ENCODE data around the gene DNAL1.

DNA sequence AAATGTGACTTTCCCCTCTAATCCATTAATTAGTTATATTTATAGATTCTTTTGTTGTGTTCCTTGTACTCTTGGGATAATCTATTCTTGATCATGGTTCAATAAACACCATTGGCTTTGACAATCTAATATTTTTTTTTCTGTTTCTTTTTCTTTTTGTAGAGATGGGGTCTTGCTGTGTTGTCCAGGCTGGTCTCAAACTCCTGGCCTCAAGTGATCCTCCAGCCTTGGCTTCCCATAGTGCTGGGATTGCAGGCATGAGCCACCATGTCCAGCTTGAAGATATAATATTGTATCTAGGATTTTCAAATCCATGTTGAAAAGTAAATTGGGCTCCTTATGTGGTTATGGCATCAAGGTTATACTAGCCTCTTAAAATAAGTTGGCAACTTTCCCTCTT lies 6.2 kb downstream of the DNAL1 start:
- TF ChIP-seq, protein P1, sequence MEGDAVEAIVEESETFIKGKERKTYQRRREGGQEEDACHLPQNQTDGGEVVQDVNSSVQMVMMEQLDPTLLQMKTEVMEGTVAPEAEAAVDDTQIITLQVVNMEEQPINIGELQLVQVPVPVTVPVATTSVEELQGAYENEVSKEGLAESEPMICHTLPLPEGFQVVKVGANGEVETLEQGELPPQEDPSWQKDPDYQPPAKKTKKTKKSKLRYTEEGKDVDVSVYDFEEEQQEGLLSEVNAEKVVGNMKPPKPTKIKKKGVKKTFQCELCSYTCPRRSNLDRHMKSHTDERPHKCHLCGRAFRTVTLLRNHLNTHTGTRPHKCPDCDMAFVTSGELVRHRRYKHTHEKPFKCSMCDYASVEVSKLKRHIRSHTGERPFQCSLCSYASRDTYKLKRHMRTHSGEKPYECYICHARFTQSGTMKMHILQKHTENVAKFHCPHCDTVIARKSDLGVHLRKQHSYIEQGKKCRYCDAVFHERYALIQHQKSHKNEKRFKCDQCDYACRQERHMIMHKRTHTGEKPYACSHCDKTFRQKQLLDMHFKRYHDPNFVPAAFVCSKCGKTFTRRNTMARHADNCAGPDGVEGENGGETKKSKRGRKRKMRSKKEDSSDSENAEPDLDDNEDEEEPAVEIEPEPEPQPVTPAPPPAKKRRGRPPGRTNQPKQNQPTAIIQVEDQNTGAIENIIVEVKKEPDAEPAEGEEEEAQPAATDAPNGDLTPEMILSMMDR (conservative IDR thresholded peaks at IDR 0.05; ENCODE audit: low read length): no peak
- no peak for TF ChIP-seq EZH2phosphoT487 (IDR thresholded peaks at IDR 0.05; ENCODE audit: borderline replicate concordance)
